Measurements from ENCODE around the gene INSYN2B. TPM values are rescaled to one million over a fixed set of nuclear protein-coding genes. Genes with fewer than 3 reads are reported as not detected.
"Not testable (repeated sequence)": the region's sequence is repeated elsewhere in the genome, so short reads cannot be mapped to it uniquely, and the experiment has no call there.

INSYN2B gene
- total RNA-seq, 1 donor from 2014 or later = not detected

DNA sequence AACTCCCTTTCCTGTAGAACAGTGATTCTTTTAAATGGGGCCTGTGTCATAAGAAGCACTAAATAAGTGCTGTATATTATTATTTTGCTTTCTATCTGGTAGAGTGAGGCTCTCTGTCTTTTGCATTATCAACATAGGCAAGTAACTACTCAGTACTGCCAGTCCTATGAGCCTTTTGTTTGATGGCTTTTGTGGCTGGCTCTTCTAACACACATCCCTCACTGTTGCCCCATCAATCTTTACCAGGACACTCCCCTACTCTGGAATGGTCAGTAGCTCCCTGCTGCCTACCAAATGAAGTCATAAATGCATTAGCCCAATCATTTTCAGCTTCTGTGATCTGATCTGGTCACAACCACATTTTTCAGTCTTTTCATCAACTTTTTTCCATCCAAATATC lies 137.6 kb downstream of the INSYN2B start:
- no peaks in the 10 kb centered on the region for H3K36me3 Mint-ChIP-seq (ENCODE audit: unreplicated experiment)
- no peak overlapping the region for H3K27ac Mint-ChIP-seq (ENCODE audit: unreplicated experiment)
- H3K4me1 Mint-ChIP-seq (ENCODE audit: low read depth, unreplicated experiment) = no peaks in the 10 kb centered on the region
- no peaks in the 10 kb centered on the region for H3K27me3 Mint-ChIP-seq (ENCODE audit: unreplicated experiment)
- no peak for TF ChIP-seq CTCF (IDR thresholded peaks at IDR 0.05; ENCODE audit: partially characterized antibody, unreplicated experiment)
- H3K4me3 Mint-ChIP-seq (ENCODE audit: unreplicated experiment) = no peak overlapping the region
- H3K9me3 Mint-ChIP-seq (ENCODE audit: unreplicated experiment) = no peaks in the 10 kb centered on the region
- no peak for DNase-seq

DNA sequence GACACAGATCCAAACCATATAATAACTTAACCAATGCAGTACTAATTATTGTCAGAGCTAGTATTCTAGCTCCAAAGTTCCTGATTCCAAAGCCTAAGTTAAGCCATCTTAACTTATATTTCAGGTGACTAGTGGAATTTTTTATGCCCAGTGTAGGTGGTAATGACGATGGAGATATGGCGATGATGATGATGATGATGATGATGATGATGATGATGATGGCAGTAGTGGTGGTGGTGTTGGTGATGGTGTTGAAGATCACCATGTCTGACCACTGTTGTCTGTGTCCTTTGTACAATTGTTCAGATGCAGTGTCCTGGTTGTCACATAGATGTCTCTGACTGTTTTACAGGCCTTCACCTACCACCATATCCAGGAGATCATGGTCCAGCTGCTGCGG lies 139.9 kb downstream of the INSYN2B start:
- no peaks in the 10 kb centered on the region for H3K9me3 Mint-ChIP-seq (ENCODE audit: unreplicated experiment)

GRCh38 chr5:169838688-169839087 lies 141.6 kb downstream of the INSYN2B start:
- Mint-ChIP-seq H3K4me3 (ENCODE audit: unreplicated experiment) (no peak overlapping the region), H3K4me1 (ENCODE audit: low read depth, unreplicated experiment) (no peaks in the 10 kb centered on the region), H3K27me3 (ENCODE audit: unreplicated experiment) (no peaks in the 10 kb centered on the region), H3K9me3 (ENCODE audit: unreplicated experiment) (no peaks in the 10 kb centered on the region), H3K36me3 (ENCODE audit: unreplicated experiment) (no peaks in the 10 kb centered on the region), H3K27ac (ENCODE audit: unreplicated experiment) (no peak overlapping the region)
- TF ChIP-seq CTCF (IDR thresholded peaks at IDR 0.05; ENCODE audit: partially characterized antibody, unreplicated experiment) = no peak
- no peak for DNase-seq

More for the DNA sequence above, 139.9 kb downstream of the INSYN2B start:
- no peak overlapping the region for H3K27ac Mint-ChIP-seq (ENCODE audit: unreplicated experiment)
- no peaks in the 10 kb centered on the region for H3K4me1 Mint-ChIP-seq (ENCODE audit: low read depth, unreplicated experiment)
- DNase-seq = no peak
- no peak overlapping the region for H3K4me3 Mint-ChIP-seq (ENCODE audit: unreplicated experiment)
- H3K27me3 Mint-ChIP-seq (ENCODE audit: unreplicated experiment) = no peaks in the 10 kb centered on the region
- H3K36me3 Mint-ChIP-seq (ENCODE audit: unreplicated experiment) = no peaks in the 10 kb centered on the region
- TF ChIP-seq CTCF (IDR thresholded peaks at IDR 0.05; ENCODE audit: partially characterized antibody, unreplicated experiment) = no peak

GRCh38 chr5:169837686-169838085 lies 142.6 kb downstream of the INSYN2B start:
- no peak for DNase-seq
- no peak overlapping the region for H3K4me3 Mint-ChIP-seq (ENCODE audit: unreplicated experiment)
- no peak for TF ChIP-seq CTCF (IDR thresholded peaks at IDR 0.05; ENCODE audit: partially characterized antibody, unreplicated experiment)
- H3K9me3 Mint-ChIP-seq (ENCODE audit: unreplicated experiment) = no peaks in the 10 kb centered on the region
- no peaks in the 10 kb centered on the region for H3K4me1 Mint-ChIP-seq (ENCODE audit: low read depth, unreplicated experiment)
- H3K27me3 Mint-ChIP-seq (ENCODE audit: unreplicated experiment) = no peaks in the 10 kb centered on the region
- no peaks in the 10 kb centered on the region for H3K36me3 Mint-ChIP-seq (ENCODE audit: unreplicated experiment)
- H3K27ac Mint-ChIP-seq (ENCODE audit: unreplicated experiment) = no peak overlapping the region

GRCh38 chr5:169836835-169837536 lies 143.3 kb downstream of the INSYN2B start:
- Mint-ChIP-seq H3K27me3 (ENCODE audit: unreplicated experiment) (no peaks in the 10 kb centered on the region), H3K4me3 (ENCODE audit: unreplicated experiment) (no peak overlapping the region), H3K4me1 (ENCODE audit: low read depth, unreplicated experiment) (no peaks in the 10 kb centered on the region), H3K27ac (ENCODE audit: unreplicated experiment) (no peak overlapping the region), H3K9me3 (ENCODE audit: unreplicated experiment) (no peaks in the 10 kb centered on the region), H3K36me3 (ENCODE audit: unreplicated experiment) (no peaks in the 10 kb centered on the region)
- DNase-seq = no peak
- no peak for TF ChIP-seq CTCF (IDR thresholded peaks at IDR 0.05; ENCODE audit: partially characterized antibody, unreplicated experiment)

DNA sequence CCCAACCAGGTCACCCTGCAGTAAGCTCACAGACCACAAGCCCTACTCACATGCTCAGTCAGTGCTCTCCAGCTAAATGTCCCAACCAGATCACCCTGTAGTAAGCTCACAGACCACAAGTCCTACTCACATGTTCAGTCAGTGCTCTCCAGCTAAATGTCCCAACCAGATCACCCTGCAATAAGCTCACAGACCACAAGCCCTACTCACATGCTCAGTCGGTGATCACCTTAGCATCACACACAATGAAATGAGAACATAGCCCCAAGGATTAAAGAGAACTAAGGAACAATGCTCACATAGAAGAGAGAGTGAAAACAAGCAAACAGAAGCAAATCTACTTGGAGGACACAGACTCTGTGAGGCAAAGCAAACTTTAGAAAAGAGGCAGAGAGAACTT lies 145.8 kb downstream of the INSYN2B start:
- H3K4me1 Mint-ChIP-seq (ENCODE audit: low read depth, unreplicated experiment); H3K36me3 Mint-ChIP-seq (ENCODE audit: unreplicated experiment); H3K4me3 Mint-ChIP-seq (ENCODE audit: unreplicated experiment); H3K9me3 Mint-ChIP-seq (ENCODE audit: unreplicated experiment); H3K27ac Mint-ChIP-seq (ENCODE audit: unreplicated experiment); DNase-seq; H3K27me3 Mint-ChIP-seq (ENCODE audit: unreplicated experiment): not testable (repeated sequence)

- H3K27ac Mint-ChIP-seq (ENCODE audit: unreplicated experiment); H3K4me1 Mint-ChIP-seq (ENCODE audit: low read depth, unreplicated experiment); DNase-seq; H3K4me3 Mint-ChIP-seq (ENCODE audit: unreplicated experiment); H3K9me3 Mint-ChIP-seq (ENCODE audit: unreplicated experiment); H3K36me3 Mint-ChIP-seq (ENCODE audit: unreplicated experiment); H3K27me3 Mint-ChIP-seq (ENCODE audit: unreplicated experiment): not testable (repeated sequence)
These were observed 146.5 kb downstream of the INSYN2B start for GRCh38 chr5:169833681-169834292.

Measured in glutamatergic neuron (in vitro differentiated cells).